ENCODE results near the gene TMEM181.
"Not testable (repeated sequence)": the region's sequence is repeated elsewhere in the genome, so short reads cannot be mapped to it uniquely, and the experiment has no call there.

The TMEM181 gene

DNA sequence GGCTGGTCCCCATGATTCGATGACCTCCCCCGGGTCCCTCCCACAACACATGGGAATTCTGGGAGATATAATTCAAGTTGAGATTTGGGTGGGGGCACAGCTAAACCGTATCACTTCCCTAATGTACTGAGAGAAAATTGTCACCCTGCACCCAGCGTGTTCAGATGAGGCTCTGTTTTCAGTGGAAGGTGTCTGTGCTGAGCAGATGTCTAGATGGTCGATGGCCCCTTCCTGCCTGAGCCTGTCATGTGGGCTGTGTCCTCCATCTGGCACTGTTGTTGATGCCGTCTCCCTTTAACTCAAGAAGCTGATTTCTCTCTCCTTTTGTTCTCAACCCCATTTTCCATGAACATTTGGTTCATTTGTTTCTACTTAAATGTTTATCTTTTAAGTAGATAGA, 37.0 kb downstream of the TMEM181 start:
- peak; percentile 76 for DNase-seq (ENCODE audit: low spot score)

DNA sequence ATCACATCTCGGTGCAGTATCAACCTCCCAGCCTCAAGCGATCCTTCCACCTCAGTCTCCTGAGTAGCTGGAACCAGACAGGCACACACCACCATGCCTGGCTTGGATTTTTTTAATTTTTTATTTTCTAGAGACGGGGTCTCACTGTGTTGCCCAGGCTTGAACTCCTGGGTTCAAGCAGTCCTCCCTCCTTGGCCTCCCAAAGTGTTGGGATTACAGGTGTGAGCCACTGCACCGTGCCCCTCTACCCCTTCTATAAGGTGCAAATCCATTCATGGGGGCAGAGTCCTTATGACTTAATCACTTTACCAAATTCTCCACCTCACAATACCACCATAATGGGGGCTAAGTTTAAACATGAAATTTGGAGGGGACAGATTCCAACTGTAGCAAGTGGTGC, 37.7 kb downstream of the TMEM181 start:
- DNase-seq (ENCODE audit: low spot score) = no peak

DNA sequence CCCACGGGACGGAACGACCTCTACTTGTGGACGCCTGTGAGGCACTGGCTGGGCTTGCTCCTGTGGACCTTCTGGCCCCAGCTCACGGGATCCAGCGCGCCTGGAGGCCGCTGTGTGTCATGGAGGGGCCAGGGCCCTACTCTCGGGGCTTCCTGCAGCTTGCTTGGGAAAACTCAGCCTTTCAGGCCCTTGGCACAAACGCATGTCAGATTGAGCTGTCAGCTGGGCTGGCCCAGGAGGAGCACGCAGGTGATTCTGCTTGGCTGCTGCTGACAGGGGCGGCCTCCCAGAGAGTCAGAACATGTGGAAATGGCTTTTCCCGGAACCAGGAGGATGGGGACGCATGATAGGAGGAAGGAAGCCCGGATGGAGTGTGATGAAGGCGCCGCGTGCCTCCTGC, 39.7 kb downstream of the TMEM181 start:
- DNase-seq (ENCODE audit: low spot score) = no peak

DNA sequence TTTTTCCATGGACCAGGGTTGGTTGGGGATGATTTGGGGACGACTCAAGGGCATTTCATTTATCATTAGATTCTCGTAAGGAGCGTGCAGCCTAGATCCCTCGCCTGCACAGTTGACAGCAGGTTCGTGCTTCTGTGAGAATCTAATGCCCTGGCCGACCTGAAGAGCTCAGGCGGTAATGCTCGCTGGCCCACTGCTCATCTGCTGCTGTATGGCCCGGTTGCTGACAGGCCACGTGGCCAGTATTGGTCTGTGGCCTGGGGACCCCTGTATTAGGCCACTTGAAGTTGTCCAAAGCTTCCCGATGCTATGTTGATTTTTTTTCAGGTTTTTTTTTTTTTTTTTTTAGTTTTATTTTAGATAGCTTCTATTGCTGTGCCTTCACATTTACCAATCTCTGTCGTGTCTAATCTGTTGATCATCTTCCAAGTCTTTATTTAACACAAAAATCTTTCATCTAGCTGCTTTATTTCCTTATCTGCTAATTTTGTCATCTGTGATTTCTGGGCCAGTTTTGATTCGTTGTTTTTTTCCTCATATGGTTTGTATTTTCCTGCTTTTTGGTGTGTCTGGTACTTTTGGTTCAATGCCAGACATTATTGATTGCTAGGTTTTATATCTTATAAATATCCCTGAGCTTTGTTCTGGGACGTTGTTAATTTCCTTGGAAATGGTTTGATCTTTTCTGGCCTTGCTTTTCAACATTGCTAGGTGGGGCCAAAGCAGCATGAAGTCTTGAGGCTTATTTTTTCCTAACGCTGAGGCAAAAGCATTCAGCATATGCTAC, 43.6 kb downstream of the TMEM181 start:
- DNase-seq (ENCODE audit: low spot score) = no peak

DNA sequence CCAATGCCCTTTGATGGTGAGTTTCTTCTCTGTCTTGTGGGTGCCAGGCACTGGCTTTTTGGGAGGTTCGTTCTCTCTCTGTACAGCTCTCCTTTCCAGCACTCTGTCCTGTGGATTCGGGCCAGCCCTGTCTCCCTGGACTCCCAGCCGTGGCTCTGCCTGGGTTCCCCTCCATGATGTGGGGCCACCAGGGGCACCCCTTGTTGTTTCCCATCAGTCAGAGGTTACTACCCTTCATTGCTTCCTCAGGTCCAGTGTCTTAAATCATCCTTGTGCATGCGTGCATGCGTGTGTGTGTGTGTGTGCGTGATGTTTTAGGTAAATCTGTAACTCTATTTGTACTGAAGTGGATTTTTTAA, 44.1 kb downstream of the TMEM181 start:
- no peak for DNase-seq (ENCODE audit: low spot score)

DNA sequence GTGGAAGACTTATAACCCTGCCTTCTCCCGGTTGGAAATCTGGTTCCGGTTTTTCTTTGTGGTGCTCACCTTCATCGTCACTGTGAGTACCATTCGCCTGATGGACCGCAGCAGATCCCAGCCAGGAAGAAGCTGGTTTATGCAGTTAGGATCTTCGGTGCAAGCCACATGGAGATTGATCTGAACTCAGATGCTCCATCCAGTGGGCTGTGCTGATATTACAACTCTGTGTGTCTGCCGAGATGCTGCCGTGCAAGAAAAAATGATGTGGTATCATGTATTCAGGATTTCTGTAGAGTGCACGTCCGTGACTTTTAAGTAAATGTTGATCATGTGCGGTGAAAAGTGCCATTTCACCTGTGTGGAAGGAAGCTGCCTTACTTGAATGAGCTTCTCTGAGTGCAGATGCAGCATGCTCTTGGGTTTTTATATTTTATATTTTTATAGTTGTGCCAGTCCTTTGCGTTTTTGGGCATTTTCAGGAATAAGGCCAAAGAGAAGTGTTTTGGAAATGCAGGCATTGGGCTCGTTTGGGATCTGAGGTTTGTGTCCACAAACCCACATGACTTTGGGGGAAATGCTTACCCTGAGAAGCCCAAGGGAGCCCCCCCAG, 45.5 kb downstream of the TMEM181 start:
- peak; percentile 82 for DNase-seq (ENCODE audit: low spot score)

DNA sequence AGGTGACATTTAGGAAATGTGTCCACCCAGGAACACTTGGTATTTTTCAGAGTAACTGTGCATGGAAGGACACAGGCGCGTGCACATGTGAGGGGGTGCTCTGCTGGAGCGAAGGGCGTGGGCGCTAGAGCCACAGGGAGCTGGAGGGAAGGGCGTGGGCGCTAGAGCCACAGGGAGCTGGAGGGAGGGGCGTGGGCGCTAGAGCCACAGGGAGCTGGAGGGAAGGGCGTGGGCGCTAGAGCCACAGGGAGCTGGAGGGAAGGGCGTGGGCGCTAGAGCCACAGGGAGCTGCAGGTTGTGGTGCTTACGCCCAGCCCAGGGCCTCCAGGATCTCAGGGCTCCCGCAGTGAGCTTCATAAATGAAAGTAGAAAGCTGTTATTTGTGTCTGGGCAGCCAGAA, 46.1 kb downstream of the TMEM181 start:
- DNase-seq (ENCODE audit: low spot score) = not testable (repeated sequence)

DNA sequence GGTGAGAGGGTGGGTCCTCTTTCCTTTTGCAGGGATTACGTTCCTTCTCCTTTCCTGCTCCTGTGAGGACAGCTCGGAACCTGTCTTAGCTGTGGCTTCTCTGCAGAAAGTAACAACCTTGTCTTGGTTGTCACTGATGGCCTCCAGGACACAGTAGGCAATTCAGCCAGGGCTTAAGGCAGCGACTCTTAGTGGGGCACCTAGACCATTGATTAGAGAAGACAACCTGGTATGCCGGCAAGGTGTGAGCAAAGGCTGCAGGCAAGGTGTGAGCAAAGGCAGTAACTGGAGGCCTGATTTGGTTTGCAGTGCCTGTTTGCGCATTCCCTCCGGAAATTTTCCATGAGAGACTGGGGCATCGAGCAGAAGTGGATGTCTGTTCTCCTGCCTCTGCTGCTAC, 47.0 kb downstream of the TMEM181 start:
- DNase-seq (ENCODE audit: low spot score) = no peak

DNA sequence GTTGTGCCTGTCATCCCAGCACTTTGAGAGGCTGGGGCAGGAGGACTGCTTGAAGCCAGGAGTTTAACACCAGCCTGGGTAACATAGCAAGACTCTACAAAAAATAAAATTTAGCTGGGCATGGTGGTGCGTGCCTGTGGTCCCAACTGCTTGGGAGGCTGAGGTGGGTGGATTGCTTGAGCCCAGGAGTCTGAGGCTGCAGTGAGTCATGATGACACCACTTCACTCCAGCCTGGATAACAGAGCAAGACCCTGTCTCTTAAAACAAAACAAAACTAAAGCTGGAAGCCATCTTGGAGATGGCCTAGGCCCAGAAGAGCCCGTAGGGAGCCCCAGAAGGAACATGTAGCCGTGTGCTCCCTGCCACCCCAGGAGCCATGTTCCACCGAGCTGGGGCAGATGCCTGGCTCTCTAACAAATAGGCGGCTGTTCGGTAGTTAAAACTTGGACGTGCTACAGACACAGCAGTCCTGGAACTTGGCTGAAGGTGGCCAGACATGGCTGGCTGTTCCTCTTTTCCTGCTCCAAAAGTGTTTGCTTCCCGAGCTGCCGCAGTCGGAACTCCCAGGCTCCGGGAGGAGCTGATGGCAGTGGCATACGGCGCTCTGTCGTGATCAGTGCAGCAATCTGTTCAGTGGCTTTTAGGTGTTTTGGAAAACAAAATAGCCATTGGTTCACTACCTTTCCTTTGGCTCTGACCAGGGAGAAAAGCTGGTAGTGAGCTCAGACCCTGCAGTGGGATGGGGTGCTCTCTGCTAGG, 47.7 kb downstream of the TMEM181 start:
- DNase-seq (ENCODE audit: low spot score) = no peak

DNA sequence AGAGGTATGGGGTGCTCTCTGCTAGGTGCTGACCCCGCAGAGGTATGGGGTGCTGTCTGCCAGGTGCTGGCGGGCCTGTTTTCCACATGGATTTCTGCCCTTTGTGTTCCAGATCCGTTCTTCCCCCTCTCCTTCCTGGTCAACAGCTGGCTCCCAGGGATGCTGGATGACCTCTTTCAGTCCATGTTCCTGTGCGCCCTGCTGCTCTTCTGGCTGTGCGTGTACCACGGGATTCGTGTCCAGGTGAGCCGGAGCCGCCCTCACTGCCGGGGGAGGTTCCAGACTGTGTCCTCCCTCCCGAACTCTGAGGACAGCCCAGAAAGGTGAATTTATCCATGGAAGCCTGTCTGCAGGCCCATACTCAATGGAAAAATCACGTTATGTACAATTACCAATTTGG, 48.3 kb downstream of the TMEM181 start:
- no peak for DNase-seq (ENCODE audit: low spot score)

DNA sequence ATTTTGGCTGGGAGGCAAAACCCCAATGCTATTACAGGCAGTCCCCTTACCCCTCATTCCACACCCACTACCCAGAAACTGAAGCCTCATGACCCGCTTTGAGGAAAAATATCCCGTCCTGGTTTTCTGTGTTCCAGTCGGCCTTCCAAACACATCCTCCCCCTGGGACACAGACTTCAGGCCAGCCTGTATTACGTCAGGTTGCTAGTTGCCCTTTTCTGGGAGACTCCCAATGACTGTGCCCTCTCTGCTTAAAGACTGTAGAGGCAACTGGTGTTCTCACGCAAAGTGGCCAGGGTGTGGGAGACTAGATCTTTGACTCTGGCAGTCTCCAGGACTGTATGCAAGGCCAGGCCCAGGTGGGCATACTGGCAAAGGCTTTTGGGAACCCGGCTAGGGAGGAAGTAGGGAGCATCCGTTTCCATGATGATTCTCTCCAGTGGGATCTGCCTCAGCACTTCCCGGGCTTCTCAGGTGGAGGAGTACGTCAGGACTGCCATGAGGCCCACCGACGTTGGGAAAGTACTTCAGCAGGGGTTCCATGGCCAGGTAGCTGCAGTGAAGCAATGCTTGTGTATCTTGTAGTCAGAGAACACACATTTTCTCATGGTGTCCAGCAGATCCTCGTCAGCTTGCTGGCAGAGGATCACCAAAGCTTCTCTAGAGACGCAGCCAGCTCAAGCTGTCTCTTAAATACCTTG, 49.7 kb downstream of the TMEM181 start:
- no peak for DNase-seq (ENCODE audit: low spot score)

DNA sequence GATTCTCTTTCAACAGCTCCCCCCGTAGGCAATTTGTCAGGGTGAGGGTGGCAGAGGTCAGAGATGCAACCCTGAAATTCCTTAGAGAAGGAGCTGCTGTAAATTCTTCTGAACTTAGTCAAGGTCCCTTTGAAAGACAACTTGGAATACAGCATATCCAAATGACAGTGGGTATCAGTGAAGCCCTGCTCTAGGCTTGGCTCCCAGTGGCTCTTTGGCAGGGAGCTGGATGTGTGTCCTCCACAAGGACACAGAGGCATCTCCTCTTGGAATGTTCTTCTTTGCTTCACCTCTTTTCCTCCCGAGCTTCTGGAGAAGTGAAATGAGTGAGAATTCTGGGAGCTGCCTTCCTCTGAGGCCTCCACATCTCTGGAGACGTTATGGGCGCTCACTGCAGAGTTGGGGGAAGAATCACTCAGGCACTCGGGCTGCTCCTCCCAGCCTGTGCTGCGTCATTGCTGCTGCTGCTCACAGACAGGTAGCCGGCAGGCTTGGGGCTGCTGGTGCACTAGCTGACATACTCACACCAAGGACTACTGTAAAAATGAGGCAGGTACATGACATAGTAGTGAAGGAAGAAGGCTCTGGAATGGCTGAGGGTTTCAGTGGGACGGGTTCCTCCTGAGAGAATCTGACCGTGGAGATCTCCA, 50.6 kb downstream of the TMEM181 start:
- DNase-seq (ENCODE audit: low spot score) = no peak

DNA sequence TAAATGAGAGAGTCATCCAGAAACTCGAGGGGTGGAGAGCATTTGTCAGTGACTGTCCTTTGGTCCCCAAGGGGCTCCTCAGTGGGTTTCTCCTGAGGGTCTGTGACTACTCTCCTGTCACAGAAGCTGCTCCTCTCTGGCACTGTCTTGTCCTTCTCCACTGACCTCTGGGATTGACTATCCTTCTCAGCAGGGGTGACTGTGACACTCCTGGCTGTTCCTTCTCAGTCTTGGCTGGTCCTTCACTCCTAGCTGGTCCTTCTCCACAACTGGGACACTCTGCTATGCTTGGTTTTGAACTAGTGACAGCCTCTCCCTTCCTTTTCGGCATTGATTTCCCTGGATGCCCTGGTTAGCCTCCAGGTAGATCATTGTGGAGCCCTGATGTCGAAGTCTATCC, 51.1 kb downstream of the TMEM181 start:
- no peak for DNase-seq (ENCODE audit: low spot score)

DNA sequence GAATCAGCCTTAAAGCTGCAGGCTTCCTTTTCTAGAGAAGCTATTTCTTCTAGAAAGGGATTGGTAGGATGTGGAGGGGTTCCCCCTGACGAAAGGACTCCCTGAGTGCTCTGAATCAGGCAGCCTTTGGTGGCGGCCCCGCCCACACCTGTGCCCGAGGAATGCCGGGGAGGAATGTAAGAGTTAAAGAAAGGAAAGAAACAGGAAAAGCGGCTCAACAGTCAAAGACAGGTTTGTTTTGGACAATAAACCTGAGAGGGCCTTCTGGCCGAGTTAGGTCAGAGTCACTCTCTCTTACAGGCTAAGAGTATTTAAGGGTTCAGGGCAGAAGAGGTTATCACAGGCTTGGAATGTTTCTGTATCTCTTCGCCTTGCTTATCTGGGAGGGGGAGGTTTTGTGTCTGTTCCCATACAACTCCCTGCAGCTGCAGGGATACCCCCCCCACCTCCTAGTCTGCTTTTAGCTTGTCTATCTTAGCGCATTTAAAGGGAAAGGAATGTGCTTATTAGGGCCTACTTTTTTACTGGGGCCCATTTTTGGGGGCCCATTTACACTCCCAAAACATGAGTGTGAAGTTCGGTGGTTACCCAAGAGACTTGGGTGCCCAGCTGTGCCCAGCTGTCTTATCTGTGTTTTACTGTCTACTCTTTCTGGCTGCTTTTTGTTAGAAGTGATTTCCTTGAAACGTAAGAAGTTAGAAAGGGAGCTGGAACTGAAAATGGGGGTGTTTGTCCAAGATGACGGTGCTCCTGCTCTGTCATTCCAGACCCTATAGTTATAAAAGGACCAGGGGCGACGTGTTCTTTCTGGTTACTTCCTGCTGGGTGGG, 51.9 kb downstream of the TMEM181 start:
- DNase-seq (ENCODE audit: low spot score) = no peak

DNA sequence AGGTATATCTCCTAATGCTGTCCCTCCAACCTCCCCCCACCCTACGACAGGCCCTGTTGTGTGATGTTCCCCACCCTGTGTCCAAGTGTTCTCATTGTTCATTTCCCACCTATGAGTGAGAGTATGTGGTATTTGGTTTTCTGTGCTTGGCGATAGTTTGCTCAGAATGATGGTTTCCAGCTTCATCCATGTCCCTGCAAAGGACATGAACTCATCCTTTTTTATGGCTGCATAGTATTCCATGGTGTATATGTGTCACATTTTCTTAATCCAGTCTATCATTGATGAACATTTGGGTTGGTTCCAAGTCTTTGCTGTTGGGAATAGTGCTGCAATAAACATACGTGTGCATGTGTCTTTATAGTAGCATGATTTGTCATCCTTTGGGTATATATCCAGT, 54.7 kb downstream of the TMEM181 start:
- DNase-seq (ENCODE audit: low spot score) = not testable (repeated sequence)

DNA sequence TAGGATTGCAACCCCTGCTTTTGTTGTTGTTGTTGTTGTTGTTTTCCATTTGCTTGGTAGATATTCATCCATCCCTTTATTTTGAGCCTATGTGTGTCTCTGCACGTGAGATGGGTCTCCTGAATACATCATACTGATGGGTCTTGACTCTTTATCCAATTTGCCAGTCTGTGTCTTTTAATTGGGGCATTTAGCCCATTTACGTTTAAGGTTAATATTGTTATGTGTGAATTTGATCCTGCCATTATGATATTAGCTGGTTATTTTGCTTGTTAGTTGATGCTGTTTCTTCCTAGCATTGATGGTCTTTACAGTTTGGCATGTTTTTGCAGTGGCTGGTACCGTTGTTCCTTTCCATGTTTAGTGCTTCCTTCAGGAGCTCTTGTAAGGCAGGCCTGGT, 58.4 kb downstream of the TMEM181 start:
- DNase-seq (ENCODE audit: low spot score) = not testable (repeated sequence)

DNA sequence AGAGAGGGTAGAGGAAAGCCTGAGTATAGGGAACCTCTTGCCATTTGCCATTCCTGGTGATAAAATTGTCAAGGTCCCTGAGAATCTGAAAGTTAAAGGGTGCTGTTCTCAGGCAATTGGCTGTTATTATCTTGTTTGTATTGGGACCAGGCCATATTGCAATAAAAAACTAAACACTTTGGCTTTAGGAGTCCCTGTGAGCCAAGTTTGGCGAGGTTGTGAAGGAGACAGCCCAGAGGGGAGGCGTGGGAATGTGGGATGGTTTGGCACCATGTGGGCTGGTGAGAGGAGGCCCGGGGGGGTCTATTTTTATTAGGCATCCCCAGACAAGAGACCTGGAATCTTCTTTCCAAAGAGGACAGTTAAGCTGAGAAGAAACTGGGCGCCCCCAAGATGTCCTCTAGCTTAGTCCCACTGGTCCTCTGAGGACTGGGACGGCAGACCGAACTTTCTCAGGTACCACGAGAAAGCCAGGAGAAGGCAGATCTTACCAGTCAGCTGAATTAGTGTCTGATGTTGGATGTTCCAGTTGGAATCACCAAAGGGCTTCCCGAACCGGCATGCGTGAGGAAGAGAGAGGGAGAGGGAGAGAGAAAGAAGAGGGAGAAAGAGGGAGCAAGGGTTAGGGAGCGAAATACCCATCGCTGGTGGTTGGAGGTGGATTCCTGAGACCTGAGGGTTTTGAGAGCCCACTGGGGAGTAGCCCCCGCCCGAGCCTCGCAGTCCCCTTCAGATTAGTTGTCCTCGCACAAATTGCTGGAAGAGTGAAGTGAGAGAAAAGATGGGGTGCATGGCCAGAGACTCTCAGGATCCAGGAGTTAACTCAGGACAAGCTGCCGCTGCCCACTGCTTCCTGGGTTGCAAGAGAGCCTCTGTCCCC, 60.3 kb downstream of the TMEM181 start:
- no peak for DNase-seq (ENCODE audit: low spot score)

DNA sequence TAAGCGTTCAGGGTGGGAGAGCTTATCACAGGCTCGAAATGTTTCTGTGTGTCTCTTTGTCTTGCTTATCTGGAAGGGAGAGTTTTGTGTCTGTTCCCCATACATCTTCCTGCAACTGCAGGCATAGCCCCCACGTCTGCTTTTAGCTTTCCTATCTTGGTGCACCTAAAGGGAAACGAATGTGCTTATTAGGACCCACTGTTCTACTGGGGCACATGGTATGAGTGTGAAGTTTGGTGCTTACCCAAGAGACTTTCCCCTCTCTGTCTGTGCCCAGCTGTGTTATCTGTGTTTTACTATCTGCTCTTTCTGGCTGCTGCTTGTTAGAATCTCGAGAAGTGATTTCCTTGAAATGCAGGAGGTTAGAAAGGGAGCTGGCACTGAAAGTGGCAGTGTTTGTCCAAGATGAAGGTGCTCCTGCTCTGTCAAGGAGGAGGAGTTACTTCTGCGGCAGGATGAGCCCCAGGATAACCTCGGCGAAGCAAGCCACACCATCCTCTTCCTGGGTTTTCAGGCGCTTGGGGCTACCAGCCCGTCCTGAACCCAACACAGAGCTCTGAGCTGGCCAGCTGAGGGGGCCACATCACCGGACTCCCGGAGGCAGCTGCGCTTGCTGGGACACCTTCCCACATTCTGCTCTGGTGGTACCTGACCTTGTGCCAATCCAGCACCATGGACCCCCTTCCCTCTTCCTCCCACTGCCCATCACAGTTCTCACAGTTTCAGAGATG, 61.2 kb downstream of the TMEM181 start:
- no peak for DNase-seq (ENCODE audit: low spot score)

All from D341Med (cell line).